SK-N-SH (cell line): ENCODE measurements around the gene AKR7A2.

Experiments used
- CHD2 ChIP-seq: fragments of 150-350 bp; IDR thresholded peaks from 2 replicates; pipeline ENCODE4 v1.6.1; 2018; ENCODE audit warnings: low read length; ENCODE audit not compliant: partially characterized antibody
- CTCF ChIP-seq: fragments of 200-600 bp; sonication (generic); IDR thresholded peaks from 2 replicates; pipeline ENCODE4 v1.6.1; 2017; ENCODE audit warnings: antibody characterized with exemption, mild to moderate bottlenecking, moderate library complexity
- EZH2phosphoT487 ChIP-seq: fragments of 200-600 bp; sonication (generic); IDR thresholded peaks from 2 replicates; pipeline ENCODE4 v1.6.1; 2017; ENCODE audit warnings: low read depth, mixed run types, mild to moderate bottlenecking, antibody characterized with exemption, moderate library complexity, borderline replicate concordance
- POLR2AphosphoS5 ChIP-seq: IDR thresholded peaks from 2 replicates; pipeline ENCODE4 v1.6.1; 2012; ENCODE audit warnings: low read depth, low read length

GRCh38 chr1:19323987-19324664, 12.2 kb upstream of the AKR7A2 start:
- TF ChIP-seq EZH2phosphoT487 (no peak), CTCF (no peak), CHD2 (no peak), POLR2AphosphoS5 (no peak)
